ENCODE measurements around the gene CGB2.

GRCh38 chr19:49069026-49069425 lies 37.3 kb downstream of the CGB2 start:
- TF ChIP-seq CTCF (IDR thresholded peaks at IDR 0.05) (no peak), POLR2A (IDR thresholded peaks at IDR 0.05; ENCODE audit: low read depth) (no peak), POLR2AphosphoS5 (IDR thresholded peaks at IDR 0.05) (no peak)

Data from esophagus muscularis mucosa (tissue), 3 donors.